H1 (cell line): ENCODE measurements around the gene TGM4. TPM values are rescaled to one million over a fixed set of nuclear protein-coding genes. Genes with fewer than 3 reads are reported as not detected.

Experiments
- CEBPB ChIP-seq: IDR thresholded peaks from 2 replicates; pipeline ENCODE4 v1.6.1; 2012; ENCODE audit warnings: low read depth, low read length
- CTBP2 ChIP-seq: IDR thresholded peaks from 2 replicates; pipeline ENCODE4 v1.7.0; 2011; ENCODE audit warnings: borderline replicate concordance, mild to moderate bottlenecking, moderate library complexity, mixed read lengths, low read length; ENCODE audit not compliant: insufficient read depth, insufficient read length
- SIRT6 ChIP-seq: IDR thresholded peaks from one replicate; pipeline ENCODE4 v1.7.1; 2012; ENCODE audit warnings: low read length, inconsistent platforms
- polyA plus RNA-seq, 7 experiments: library from polyadenylated mRNA; depleted of rRNA in 3 of 7; stranded (reverse) in 5 of 7; unstranded in 2 of 7; fragments of >200 nt in 5 of 7; fragments of 200-250 nt in 2 of 7; gene quantifications; 1 replicate in 5 of 7; 2 replicates in 1 of 7; 4 replicates in 1 of 7; pipeline versions ENCODE4 v1.2.1 to v1.2.3, GENCODE V29; 2011 to 2013; ENCODE audit warnings: missing spikeins in 2 of 7, mixed read lengths in 2 of 7
- total RNA-seq: library from RNA; stranded (reverse); fragmentation: NEBNext Ultra II Directional; extraction: Animal tissue kit (Norgen Biotek cat#: 25700); gene quantifications from 2 replicates; pipeline ENCODE4 v1.2.1, GENCODE V29; 2021

The TGM4 gene
- total and polyA plus RNA-seq, 2 of the 8 experiments (the other 6 are each of a cell fraction or from before 2014, with no cell fraction given) = 0.02 TPM; not detected in 1

GRCh38 chr3:44842376-44842775 lies 32.0 kb upstream of the TGM4 start (continued):
- TF ChIP-seq CTBP2 = no peak
- no peak for TF ChIP-seq SIRT6
- TF ChIP-seq CEBPB = no peak
